ENCODE data around the gene ELFN1.

Gene ELFN1

DNA sequence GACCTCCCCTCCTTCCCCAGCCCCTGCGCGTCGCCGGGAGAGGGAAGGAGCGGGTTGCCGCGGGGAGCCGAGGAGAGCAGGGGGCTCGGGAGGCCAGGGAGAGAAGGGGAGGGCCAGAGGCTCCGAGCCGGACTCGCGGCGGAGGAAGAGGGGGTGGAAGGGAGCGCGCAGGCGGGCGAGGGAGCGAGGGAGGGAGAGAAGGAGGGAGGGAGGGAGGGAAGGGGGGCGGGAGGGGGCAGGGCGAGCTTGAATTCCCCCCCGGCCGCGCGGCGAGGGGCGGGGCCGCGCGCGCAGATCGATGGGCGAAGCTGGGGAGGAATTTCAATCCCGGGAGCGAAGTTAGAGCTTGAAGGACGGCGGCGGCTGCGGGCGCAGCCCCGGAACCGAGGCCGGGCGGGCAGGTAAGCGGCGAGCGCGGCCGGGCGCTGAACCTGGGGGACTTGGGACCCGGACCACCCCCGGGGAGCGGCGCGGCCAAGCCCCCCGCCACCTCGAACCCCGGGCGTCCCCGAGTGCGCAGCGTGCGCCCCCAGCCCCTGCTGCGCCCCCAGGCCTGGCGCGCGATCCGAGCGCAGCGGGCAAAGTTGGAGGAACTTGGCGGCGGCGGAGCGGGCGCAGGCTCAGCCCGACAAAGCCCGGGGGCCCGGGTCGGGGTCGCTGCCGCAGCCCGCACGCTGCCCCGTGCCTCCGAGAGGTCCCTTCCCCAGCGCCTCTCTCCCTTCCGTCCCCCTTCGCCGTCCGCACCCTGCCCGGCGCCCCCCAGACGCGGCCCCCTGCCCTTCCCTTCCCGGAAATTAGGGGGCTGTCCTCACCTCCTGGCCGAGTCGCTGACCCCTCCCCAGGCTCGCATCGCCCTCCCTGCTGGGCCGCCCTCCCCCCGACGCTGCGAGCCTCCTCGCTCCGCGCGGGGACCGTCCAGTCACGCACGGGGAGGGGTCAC lies at the start of gene ELFN1:
TSS of gene ELFN1 (plus strand) at position 324 of the 940 bp plus-strand sequence. CDS start 74,320 bp downstream, outside the sequence.
- DNase-seq, result no peak

DNA sequence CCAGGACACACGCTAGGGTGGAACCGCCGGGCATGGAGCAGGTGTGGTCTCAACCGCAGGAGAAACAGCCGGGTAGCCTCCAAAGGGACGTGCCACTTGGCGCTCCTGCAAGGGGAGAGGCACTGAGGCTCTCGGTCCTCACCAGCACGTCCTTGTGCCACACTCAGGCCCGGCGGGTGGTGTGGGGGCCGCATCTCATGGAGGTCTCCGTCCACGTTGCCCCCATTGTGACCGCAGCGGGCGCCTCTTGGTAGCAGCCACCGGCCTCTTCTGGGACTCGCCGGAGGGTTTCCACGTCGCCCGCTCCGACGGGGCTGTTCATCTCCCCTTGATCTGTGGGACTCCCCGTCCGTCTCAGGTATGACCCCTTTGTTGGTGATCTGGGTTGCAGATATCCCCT lies 49.2 kb upstream of the ELFN1 start:
- DNase-seq, result no peak

DNA sequence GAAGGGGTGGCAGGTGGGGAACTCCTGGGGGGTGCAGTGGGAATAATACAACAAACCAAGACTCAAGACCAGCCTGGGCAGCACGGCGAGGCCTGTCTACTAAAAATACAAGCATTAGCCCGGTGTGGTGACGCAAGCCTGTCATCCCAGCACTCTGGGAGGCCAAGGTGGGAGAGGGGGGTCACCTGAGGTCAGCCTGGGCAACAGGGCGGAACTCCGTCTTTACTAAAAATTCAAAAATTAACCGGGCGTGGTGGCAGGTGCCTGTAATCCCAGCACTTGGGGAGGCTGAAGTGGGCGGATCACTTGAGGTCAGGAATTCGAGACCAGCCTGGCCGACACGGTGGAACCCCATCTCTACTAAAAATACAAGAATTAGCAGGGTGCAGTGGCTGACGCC lies 48.4 kb upstream of the ELFN1 start:
- DNase-seq, result no peak

GRCh38 chr7:1622441-1622840 lies 47.6 kb upstream of the ELFN1 start:
- no peak for DNase-seq

DNA sequence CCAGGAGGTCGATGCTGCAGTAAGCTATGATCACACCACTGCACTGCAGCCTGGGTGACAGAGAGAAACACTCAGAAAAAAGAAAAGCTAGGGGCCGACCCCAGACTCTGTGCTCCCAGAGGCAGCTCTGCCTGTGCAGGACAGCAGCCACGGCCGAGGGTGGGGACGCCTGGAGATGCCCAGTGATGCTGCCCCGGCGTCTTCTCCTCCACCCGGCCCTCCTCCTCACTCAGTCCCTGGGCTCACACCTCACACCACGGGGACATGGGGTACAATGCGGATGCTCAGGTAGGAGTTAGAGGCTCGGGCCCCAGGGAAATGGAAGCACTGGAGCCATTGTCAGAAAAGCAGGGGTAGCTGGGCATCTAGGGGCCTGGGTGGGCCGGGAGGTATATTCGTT lies 46.3 kb upstream of the ELFN1 start:
- DNase-seq, result no peak

DNA sequence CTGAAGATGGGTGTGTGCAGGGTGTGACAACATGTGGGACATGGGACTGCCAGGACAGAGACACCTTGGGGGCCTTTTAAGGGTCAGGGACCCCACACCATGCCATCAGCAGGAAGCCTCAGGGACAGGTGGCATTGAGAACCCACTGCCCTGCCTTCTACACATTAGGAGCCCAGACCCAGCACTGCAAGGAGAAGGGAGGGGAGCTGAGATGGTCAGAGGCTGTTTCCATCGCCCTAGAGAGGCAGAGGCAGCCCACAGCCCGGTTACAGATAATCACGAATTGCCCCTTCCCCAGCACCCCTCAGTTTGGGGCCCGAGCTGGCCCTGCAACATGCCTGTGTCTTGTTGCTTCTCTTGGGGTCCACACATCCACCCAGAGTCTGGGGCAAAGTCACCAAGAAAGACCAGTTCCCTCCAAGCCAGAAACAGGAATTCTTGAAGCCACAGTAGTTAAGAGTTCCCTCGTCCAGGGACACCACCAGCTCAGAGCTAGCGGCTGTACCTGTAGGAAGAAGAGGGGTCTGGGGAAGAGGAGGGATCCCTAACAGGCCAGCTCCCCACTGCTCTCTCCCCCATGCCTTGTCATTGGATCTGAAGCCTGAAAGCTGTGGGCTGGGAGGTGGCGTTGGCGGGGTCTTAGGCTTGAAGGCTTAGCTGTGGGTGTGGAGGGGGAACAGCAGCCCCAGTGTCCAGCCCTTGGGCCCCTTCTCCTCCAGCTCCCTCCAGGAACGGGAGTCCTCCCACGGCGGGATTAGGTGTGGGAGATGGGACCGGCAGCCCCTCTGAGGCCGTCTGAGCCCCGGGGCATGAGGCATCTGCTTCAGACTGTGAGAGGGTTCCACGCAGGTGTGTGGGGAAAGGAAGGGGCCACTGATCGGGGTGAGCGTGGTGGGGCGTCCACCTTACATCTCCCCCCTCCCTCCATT lies 44.8 kb upstream of the ELFN1 start:
- DNase-seq, result no peak

- DNase-seq, result no peak
Observed at GRCh38 chr7:1626769-1627168, 43.3 kb upstream of the ELFN1 start.

DNA sequence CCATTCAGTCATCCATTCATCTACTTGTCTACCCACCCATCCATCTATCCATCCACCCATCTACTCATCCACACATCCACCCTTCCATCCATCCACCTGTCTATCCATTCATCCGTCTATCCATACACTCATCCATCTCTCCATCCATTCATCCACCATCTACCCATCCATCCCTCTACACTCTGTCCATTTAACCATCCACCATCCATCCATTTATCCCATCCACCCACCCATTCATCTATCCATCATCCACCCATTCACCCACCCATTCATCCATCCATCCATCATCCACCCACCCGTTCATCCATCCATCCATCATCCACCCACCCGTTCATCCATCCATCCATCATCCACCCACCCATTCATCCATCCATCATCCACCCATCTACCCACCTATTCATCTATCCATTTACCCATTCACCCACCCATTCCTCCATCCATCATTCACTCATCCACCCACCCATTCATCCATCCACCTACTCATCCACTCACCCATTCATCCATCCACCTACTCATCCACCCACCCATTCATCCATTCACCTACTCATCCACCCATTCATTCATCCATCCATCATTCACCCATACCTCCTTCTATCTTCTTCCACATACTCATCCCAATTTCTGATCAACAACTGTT lies 39.3 kb upstream of the ELFN1 start:
- no peak for DNase-seq

- no peak for DNase-seq
Observed at GRCh38 chr7:1631678-1632077, 38.4 kb upstream of the ELFN1 start.

GRCh38 chr7:1632506-1632905 lies 37.6 kb upstream of the ELFN1 start:
- no peak for DNase-seq

GRCh38 chr7:1632916-1633785 lies 36.9 kb upstream of the ELFN1 start:
- DNase-seq, result no peak

DNA sequence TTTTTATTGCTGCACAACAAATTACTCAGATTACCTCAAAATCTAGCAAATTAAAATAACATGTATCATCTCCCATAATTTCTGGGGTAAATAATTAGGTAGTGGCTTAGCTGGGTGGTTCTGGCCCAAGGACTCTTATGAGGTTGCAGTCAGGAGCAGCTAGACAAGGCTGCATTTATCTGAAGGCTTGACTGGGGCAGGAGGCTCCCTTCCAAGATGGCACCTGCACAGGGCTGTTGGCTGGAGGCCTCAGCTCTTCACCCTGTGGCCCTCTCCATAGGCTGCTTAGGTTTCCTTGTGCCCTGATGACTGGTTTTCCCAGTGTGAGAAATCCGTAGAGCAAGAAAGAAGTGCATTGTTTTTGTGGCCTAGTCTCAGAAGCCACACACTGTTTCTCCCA lies 34.7 kb upstream of the ELFN1 start:
- no peak for DNase-seq

GRCh38 chr7:1637155-1637554 lies 32.9 kb upstream of the ELFN1 start:
- no peak for DNase-seq

DNA sequence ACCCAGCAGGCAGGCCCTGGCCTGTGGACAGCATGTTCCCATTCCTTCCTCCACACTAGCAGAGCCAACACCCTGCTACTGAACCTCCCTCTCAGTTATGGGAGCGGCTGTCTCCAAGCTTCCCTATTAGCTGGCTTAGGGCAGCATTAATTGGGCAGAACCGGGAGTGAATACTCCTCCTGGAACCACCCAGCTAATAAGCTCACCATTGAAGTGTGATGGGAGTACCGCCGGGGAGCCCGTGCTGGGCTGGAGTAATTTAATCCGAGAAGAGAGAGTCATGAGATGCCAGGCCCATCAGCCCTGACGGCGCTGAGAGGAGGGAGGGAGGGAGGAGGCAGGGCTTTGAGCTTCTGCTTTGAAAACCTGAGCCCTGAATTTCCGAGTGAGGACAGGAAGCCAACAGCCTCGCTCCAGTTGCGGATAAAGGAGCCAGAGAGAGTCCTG lies 31.8 kb upstream of the ELFN1 start:
- no peak for DNase-seq

GRCh38 chr7:1639071-1639470 lies 31.0 kb upstream of the ELFN1 start:
- no peak for DNase-seq

DNA sequence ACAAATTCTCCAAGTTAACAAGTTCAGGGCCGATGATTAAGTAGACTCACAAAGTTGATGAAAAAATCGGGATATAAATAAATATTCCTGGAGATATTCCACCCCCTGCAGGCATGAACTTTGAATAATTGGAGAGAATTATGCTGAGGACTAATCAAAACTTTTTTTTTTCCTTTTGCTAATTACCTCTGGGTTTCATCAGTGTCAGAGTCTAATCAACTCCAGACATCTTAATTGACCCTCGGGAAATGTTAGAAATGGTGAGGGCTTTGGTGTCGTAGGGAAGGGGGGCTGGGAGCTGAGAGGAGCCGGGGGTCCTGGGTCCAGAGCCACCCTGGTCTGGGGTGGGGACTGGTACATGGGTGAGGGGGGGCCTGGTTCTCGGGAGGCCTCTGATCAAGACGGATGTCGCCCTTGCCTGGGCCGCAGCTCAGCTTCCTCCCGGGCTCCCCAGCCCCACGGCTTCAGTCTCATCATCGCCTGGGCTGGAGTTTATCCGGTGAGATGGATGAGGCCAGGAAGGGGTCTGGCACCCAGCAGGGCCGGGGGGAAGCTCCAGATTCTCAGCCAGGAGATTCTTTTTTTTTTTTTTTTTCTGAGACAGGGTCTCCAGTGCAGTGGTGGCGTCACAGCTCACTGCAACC lies 30.4 kb upstream of the ELFN1 start:
- no peak for DNase-seq

DNA sequence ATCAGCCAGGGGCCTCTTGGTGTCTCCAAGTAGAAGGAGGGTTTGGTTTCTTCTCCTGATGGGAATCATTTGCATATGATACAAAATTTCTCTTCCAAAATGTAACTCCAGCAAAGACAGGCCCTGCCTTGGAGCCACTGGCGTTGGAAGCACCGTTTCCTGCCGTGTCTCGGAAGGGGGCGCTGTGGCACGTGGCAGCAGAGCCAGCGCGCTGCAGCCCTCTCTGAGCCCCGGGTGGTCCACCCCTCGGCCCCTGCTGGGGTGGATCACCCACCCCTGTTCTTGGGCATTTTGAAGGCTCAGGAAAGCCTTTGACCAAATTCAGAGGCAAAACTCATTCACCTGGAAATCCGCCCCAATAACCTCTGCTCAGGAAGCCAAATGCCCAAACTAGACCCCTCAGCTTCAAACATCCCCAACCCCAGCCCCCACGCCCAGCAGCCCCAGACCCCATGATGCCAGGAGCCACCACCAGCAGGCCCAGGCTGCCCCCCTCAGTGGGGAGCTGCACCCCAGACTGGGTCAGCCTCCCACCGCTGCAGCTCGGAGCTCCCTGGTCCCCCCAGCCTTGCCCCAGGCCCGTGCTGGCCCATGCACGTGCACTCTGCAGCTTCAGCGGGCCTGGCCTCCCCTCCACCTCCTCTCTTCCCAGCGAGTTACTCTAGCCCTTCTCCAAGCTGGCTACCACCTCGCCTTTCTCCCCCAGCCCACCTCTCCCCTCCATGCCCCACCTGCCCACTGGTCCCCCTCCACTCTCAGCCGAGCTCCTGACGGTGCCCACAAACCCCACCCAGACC lies 29.5 kb upstream of the ELFN1 start:
- no peak for DNase-seq

GRCh38 chr7:1641173-1641572 lies 28.9 kb upstream of the ELFN1 start:
- DNase-seq, result no peak

DNA sequence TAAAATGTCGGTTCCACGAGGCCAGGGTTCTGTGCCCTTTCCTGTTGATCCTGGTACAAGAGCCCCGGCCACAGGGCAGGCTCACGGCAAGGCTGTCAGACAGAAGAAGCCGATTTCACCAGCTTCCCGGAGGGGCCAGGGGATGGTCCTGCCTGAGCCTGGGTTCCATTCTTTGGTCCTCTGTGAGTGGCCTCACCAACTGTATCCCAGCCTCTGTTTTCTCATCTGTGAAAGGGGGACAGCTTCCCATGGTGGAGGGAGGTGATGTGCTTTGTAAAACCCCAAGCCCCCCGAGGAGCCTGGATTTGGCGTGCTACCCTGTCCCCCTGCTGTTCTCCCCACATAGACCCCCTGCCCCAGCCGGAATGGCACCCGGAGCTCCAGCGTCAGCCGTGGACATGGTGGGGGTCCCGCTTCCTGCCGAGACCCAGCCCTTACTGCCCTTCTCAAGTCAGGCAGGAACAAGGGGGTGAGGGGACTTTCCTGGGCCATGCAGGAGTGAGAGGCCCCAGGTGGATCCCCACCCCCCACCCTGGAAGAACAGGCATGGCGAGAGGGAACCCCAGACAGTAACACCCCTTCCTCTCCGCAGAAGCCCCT lies 28.3 kb upstream of the ELFN1 start:
- no peak for DNase-seq

GRCh38 chr7:1642291-1642731 lies 27.8 kb upstream of the ELFN1 start:
- DNase-seq, result no peak
